K562 (cell line): Measurements from ENCODE around the gene OR12D2. TPM values are rescaled to one million over a fixed set of nuclear protein-coding genes. Genes with fewer than 3 reads are reported as not detected.
A peak's percentile ranks its signal among the peaks of the same experiment; 100 is the strongest.

Source experiments
- ATAC-seq: fragments of 200-7000 bp; cut with Tn5 transposase; 3 replicates; pipeline ENCODE4 v1.9.1; 2020; ENCODE audit warnings: moderate library complexity
- BruUV-seq: library from RNA; stranded (reverse); fragments of 400-500 nt; replicated peaks from 2 replicates; lab custom pipeline; 2021; lab: Mats Ljungman, UMichigan
- CTCF ChIA-PET: fragments of 300-600 bp; formaldehyde crosslinking; extraction: SDS; loops from one replicate; lab custom pipeline; 2021; ENCODE audit warnings: low intra/inter-chr PET ratio; lab: Yijun Ruan, JAX
- POLR2A ChIA-PET: fragments of 300-600, 350-650 bp; sonication (Branson Sonifier 250); formaldehyde crosslinking; extraction: SDS; loops from one replicate; lab custom pipeline; 2021; ENCODE audit warnings: antibody characterized with exemption, inconsistent platforms; lab: Yijun Ruan, JAX
- DNase-seq, 4 experiments: peaks; one replicate each; pipeline versions ENCODE4 v3.0.0 to v3.0.0-alpha.2; 2011 to 2018; ENCODE audit warnings: low spot score in 3 of 4, mixed read lengths in 3 of 4; ENCODE audit errors: extremely low read depth in 1 of 4
- FAIRE-seq: peaks from 2 replicates; lab custom pipeline; 2011; peaks lifted over from hg19 to GRCh38; lab: Jason Lieb, UNC
- H2AFZ ChIP-seq: 2 replicates; pipeline ENCODE4 v1.6.0; 2011; ENCODE audit warnings: low read depth, low read length, control low read depth, inconsistent platforms
- H3K27ac ChIP-seq: fragments of 200-600 bp; 3 replicates; pipeline ENCODE4 v1.8.0; 2011; ENCODE audit warnings: low read depth, mild to moderate bottlenecking, control low read depth, inconsistent platforms, low read length, moderate library complexity, mixed read lengths; ENCODE audit errors: extremely low read depth
- H3K27me3 ChIP-seq, 2 experiments: fragments of 300-600 bp in 1 of 2; 2 replicates in 1 of 2; 3 replicates in 1 of 2; pipeline versions ENCODE4 v1.6.0 to v1.8.0; 2011; ENCODE audit warnings: inconsistent platforms in 2 of 2, low read length in 2 of 2, mild to moderate bottlenecking in 1 of 2, mixed read lengths in 1 of 2, moderate library complexity in 1 of 2; ENCODE audit not compliant: control insufficient read depth in 2 of 2, insufficient read depth in 2 of 2
- H3K36me3 ChIP-seq: fragments of 300-600 bp; 3 replicates; pipeline ENCODE4 v1.8.0; 2011; ENCODE audit warnings: mild to moderate bottlenecking, low read length, inconsistent platforms; ENCODE audit not compliant: control insufficient read depth, insufficient read depth
- H3K4me1 ChIP-seq, 2 experiments: fragments of 200-600 bp in 1 of 2; replicated peaks in 1 of 2; 2 replicates in 1 of 2; 3 replicates in 1 of 2; pipeline versions ENCODE4 v1.5.1 to v1.8.0; 2011; ENCODE audit warnings: inconsistent platforms in 2 of 2, low read length in 2 of 2, mild to moderate bottlenecking in 1 of 2, mixed read lengths in 1 of 2, moderate library complexity in 1 of 2; ENCODE audit not compliant: control insufficient read depth in 2 of 2, insufficient read depth in 2 of 2
- H3K4me2 ChIP-seq: 2 replicates; pipeline ENCODE4 v1.6.1; 2011; ENCODE audit warnings: low read length, control low read depth, inconsistent platforms, mixed read lengths; ENCODE audit not compliant: insufficient read depth
- H3K4me3 ChIP-seq: fragments of 200-600 bp; sonication (generic), shearing (Covaris generic); 2 replicates; pipeline ENCODE4 v1.5.1; 2016; ENCODE audit warnings: control low read depth, inconsistent platforms
- H3K79me2 ChIP-seq: fragments of 200-600 bp; 3 replicates; pipeline ENCODE4 v1.8.0; 2011; ENCODE audit warnings: low read length, inconsistent platforms; ENCODE audit not compliant: control insufficient read depth, insufficient read depth
- H3K9ac ChIP-seq, 2 experiments: 2 replicates each; pipeline versions ENCODE4 v1.6.0 to v1.6.1; 2011; ENCODE audit warnings: low read depth in 2 of 2, low read length in 2 of 2, control low read depth in 1 of 2, inconsistent platforms in 1 of 2, mild to moderate bottlenecking in 1 of 2, mixed read lengths in 1 of 2; ENCODE audit not compliant: insufficient read depth in 1 of 2
- H3K9me1 ChIP-seq: one replicate; pipeline ENCODE4 v1.6.0; 2011; ENCODE audit warnings: inconsistent platforms, mild to moderate bottlenecking, low read length, moderate library complexity; ENCODE audit not compliant: control insufficient read depth, insufficient read depth
- H3K9me3 ChIP-seq: replicated peaks from 2 replicates; pipeline ENCODE4 v1.5.1; 2011; ENCODE audit warnings: low read depth, low read length, inconsistent platforms; ENCODE audit not compliant: control insufficient read depth, insufficient read depth
- H4K20me1 ChIP-seq: replicated peaks from 2 replicates; pipeline ENCODE4 v1.6.1; 2011; ENCODE audit warnings: low read length, inconsistent platforms, mixed read lengths; ENCODE audit not compliant: control insufficient read depth, insufficient read depth
- ARNT ChIP-seq, 2 experiments: fragments of 450-650 bp; IDR thresholded peaks; 2 replicates each; pipeline ENCODE4 v1.6.1; 2016; ENCODE audit warnings: mild to moderate bottlenecking in 1 of 2
- CTCF ChIP-seq, 3 experiments: IDR thresholded peaks in 2 of 3; conservative IDR thresholded peaks in 1 of 3; 2 replicates each; pipeline ENCODE4 v1.5.1; 2011 to 2012; ENCODE audit warnings: low read length in 3 of 3, mild to moderate bottlenecking in 3 of 3, control low read depth in 2 of 3, improper control_type of control experiment in 1 of 3, inconsistent platforms in 1 of 3, low read depth in 1 of 3, mixed read lengths in 1 of 3, moderate library complexity in 1 of 3; ENCODE audit not compliant: insufficient read depth in 2 of 3
- PRPF4 ChIP-seq: fragments of 200-400 bp; formaldehyde crosslinking; IDR thresholded peaks from one replicate; pipeline ENCODE4 v1.6.1; 2017; ENCODE audit warnings: low read length, low read depth, mild to moderate bottlenecking; ENCODE audit not compliant: insufficient read depth, poor library complexity, severe bottlenecking
- RAD21 ChIP-seq, 2 experiments: fragments of 250-450 bp in 1 of 2; fragments of 450-650 bp in 1 of 2; sonication (Bioruptor Pico) in 1 of 2; formaldehyde crosslinking in 1 of 2; IDR thresholded peaks in 1 of 2; conservative IDR thresholded peaks in 1 of 2; 2 replicates each; pipeline versions ENCODE4 v1.4.0 to v1.8.0; 2020 to 2022; ENCODE audit warnings: mild to moderate bottlenecking in 2 of 2, moderate library complexity in 1 of 2
- RBBP5 ChIP-seq: fragments of 200-600 bp; sonication (generic); IDR thresholded peaks from 2 replicates; pipeline ENCODE4 v1.6.1; 2012; ENCODE audit warnings: borderline replicate concordance, mild to moderate bottlenecking, low read length, control low read depth, inconsistent platforms; ENCODE audit not compliant: insufficient read depth, poor library complexity, severe bottlenecking
- WGBS: fragments of 100-300 bp; shearing (Covaris generic); methylation state at CpG from one replicate; pipeline ENCODE4 v1.1.6; 2016; ENCODE audit warnings: low coverage, mixed read lengths; ENCODE audit not compliant: insufficient coverage; ENCODE audit errors: missing lambda C conversion rate; 5-methylcytosine and 5-hydroxymethylcytosine counted together
- in situ Hi-C: fragments of 300-500 bp; cut with MboI; formaldehyde crosslinking; loops from 4 replicates; pipeline ENCODE4 v1.15.0; 2018; ENCODE audit warnings: inconsistent platforms, mixed read lengths
- intact Hi-C: fragments of 100-400 bp; cut with micrococcal nuclease; formaldehyde crosslinking; loops from 2 replicates; pipeline ENCODE4 v1.14.2; 2022
- polyA plus RNA-seq, 8 experiments: library from polyadenylated mRNA; depleted of rRNA in 4 of 8; stranded (reverse) in 5 of 8; unstranded in 3 of 8; fragments of >200 nt; fragmentation: Nextera tagmentation in 2 of 8; fragmentation: Illumina TruSeq in 1 of 8; extraction: Ambion mirVana in 2 of 8; extraction: Trizol in 1 of 8; gene quantifications; 2 replicates each; pipeline versions ENCODE4 v1.2.1 to v1.2.3, GENCODE V29; 2011 to 2014; ENCODE audit warnings: inconsistent platforms in 1 of 8, missing spikeins in 1 of 8
- total RNA-seq, 7 experiments: library from RNA; depleted of rRNA in 6 of 7; stranded (reverse); fragments of >200 nt in 6 of 7; fragmentation: Illumina TruSeq in 2 of 7; extraction: Trizol in 2 of 7; gene quantifications; 2 replicates each; pipeline versions ENCODE4 v1.2.1 to v1.2.3, GENCODE V29; 2011 to 2021; ENCODE audit warnings: low replicate concordance in 1 of 7

The OR12D2 gene
- total and polyA plus RNA-seq, 9 of the 15 experiments (the other 6 are each of a cell fraction or from before 2014, with no cell fraction given), result not detected

GRCh38 chr6:29426654-29427053 is 31.2 kb downstream of the OR12D2 start:
- Histone ChIP-seq H3K4me1 (no peaks in the 10 kb centered on the region), H3K9me1 (no peaks in the 10 kb centered on the region), H3K36me3 (no peaks in the 10 kb centered on the region), H3K9ac (no peak overlapping the region), H3K27me3 (peaks cover 0 to 12% of the 10 kb centered on the region in 2 experiments; a peak in 3 of 5 replicates), H3K79me2 (no peaks in the 10 kb centered on the region), H3K4me3 (no peak overlapping the region), H3K27ac (no peak overlapping the region), H3K4me2 (no peak overlapping the region), H3K9me3 (no peaks in the 10 kb centered on the region), H4K20me1 (no peaks in the 10 kb centered on the region), H2AFZ (no peak overlapping the region)
- intact Hi-C loops, result no loop called here
- peak in 1 of 4 experiments; percentile 23 for DNase-seq
- in situ Hi-C loops, result no loop called here
- ChIA-PET CTCF (interaction anchor here (0.7 kb wide), 1 partner anchor 163 kb away, joined by 3 read pairs; no protein-coding TSS in a partner anchor), POLR2A (interaction anchor here (0.8 to 0.9 kb wide), 2 partner anchors 41 to 102 kb away, joined by 3 read pairs; no protein-coding TSS in a partner anchor)
- WGBS, result 0% methylated on average over 3 of the region's 3 CpGs
- FAIRE-seq, result peak; percentile 40
- no TSS peak for BruUV-seq
- TF ChIP-seq PRPF4 (no peak), RBBP5 (no peak), ARNT (IDR thresholded peaks at IDR 0.05) (no peak), RAD21 (CRISPR knock-in tag; conservative IDR thresholded peaks at IDR 0.05 in 1 of 2, IDR thresholded peaks at IDR 0.05 in 1 of 2) (peak; percentile 38 to 54; a peak in 3 of 4 replicates), CTCF (IDR thresholded peaks at IDR 0.05 in 2 of 3, conservative IDR thresholded peaks at IDR 0.05 in 1 of 3; ENCODE audit: insufficient read depth in 2 of 3, low read depth in 1 of 3, low read length in 3 of 3) (peak; percentile 9 to 28 (median 14); a peak in 2 of 6 replicates)
- ATAC-seq, result peak; percentile 76
